Skin of body (tissue), 2 donors: ENCODE data around the gene ABAT. TPM values are rescaled to one million over a fixed set of nuclear protein-coding genes. Genes with fewer than 3 reads are reported as not detected.
"Not testable (repeated sequence)": the region's sequence is repeated elsewhere in the genome, so short reads cannot be mapped to it uniquely, and the experiment has no call there.

Experiments
- DNase-seq: peaks from one replicate; lab custom pipeline; 2025; lab: John Stamatoyannopoulos, UW
- total RNA-seq: library from RNA; depleted of rRNA; stranded (reverse); fragments of >200 nt; gene quantifications from one replicate; pipeline ENCODE4 v1.2.3, GENCODE V29; 2014

ABAT gene
- total RNA-seq, 1 donor from 2014 or later = 5.8 TPM

DNA sequence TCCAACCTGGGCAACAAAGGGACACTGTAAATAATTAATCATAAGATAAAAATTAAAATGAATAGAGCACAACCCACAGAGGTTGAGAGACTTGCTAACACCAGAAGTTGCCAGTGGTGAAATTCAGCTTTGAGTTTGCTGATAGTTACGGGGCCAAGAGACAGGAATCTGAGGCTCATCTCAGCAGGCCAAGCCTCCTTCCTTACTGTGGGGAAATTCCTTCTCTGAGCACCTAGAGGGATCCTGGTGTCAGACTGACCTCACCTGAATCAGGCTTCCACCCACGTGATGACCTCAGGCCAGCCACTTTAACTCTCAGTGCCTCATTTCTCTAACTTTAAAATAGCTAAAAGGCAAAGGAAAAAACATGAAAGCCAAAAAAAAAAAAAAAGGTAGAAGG, 4.7 kb downstream of the ABAT start:
- no peak for DNase-seq

DNA sequence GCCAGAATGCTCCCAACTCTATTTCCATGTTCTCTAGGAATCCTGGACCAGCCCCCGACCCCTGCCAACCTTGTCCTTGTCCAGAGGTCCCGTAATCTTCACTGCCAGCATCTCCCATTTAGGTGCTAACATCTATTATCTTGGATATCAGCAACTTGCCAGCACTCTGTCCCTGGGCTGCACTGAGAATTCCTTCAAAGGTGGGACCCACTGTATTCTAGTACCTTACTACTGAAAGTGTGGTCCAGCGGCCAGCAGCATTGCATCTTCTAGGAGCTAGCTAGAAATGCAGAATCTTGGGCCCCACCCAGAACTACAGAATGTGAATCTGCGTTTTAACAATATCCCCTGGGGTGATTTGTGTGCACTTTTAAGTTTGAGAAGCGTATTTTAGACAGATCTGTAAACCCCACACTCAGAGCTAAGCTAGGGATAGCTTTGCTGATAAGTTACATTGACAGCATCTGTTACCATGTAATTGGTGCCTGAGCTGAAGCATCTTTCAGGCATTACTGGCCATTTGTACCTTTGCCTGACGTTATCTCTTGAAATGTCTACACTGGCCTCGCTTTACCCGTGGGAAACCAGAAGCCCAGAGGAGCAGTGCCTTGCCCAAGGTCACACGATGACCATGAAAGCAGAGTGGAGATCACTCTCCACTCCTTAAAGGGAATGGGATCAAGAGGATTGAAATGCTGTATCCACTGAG, 8.3 kb downstream of the ABAT start:
- no peak for DNase-seq

DNA sequence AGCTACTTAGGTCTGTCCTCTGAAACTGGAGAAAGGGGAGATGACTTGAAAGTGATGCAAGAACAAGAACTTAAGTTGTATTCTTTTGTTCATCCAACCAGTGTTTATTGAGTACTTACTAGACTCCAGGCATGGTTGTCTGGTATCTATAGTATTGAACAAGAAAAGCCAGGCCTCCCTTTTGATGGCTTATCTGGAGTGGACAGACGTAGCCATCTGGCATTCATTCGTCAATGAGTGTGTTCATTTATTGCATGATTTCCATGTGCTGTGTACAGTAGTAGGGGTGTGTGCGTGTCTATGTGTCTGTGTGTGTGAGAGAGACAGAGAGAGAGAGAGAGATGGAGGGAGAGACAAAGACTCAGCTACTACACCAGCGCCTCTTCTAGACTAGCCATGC, 9.2 kb downstream of the ABAT start:
- DNase-seq = no peak

GRCh38 chr16:8685617-8686016, 11.2 kb downstream of the ABAT start:
- DNase-seq = no peak

DNA sequence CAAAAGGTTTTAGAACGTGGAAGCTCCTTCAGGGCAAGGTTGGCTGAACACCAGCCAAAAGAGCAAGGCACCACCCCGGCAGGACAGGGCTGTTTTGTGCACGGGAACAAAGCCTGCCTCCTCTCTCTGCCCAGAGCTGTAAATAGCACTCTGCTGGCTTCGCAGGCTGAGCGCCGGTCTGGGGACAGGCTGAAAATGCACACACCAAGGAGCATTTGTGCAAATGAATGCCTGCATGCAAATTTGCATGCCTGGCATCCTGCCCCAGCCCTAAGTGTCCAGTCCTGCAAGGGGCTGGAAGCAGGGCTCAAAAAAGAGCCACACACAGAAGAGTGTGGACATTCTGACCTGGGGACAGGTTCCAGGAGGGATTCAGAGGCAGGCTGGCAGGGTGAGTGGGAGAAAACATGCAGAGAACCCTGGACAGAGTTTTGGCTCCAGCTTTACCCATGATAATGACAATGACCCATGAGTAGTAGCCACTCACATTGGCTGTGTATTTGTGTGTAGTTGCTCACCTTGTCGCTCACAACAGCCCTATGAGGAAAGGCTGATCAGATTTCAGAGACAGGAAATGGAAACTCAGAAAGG, 11.7 kb downstream of the ABAT start:
- DNase-seq = no peak

- DNase-seq = no peak
These were observed 12.5 kb downstream of the ABAT start for GRCh38 chr16:8686879-8687278.

DNA sequence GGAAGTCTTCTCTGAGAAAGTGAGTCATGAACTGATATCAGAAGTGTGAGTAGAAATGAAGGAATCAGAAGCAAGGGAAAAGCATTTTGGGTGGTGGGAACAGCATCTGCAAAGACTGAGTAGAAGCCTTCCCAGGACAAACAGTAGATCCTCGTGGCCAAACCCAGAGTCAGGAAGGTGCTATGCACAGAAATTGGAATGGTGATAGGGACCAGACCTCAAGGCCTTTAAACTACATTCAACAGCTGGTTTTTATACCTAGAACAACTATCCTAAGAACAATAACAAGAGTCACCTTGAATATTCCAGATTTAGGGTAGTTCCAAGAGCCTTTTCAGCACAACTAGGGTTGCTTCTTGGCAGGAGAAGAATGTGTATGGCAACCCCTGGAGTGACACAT, 15.3 kb downstream of the ABAT start:
- no peak for DNase-seq

GRCh38 chr16:8691728-8692127, 17.3 kb downstream of the ABAT start:
- DNase-seq = no peak

DNA sequence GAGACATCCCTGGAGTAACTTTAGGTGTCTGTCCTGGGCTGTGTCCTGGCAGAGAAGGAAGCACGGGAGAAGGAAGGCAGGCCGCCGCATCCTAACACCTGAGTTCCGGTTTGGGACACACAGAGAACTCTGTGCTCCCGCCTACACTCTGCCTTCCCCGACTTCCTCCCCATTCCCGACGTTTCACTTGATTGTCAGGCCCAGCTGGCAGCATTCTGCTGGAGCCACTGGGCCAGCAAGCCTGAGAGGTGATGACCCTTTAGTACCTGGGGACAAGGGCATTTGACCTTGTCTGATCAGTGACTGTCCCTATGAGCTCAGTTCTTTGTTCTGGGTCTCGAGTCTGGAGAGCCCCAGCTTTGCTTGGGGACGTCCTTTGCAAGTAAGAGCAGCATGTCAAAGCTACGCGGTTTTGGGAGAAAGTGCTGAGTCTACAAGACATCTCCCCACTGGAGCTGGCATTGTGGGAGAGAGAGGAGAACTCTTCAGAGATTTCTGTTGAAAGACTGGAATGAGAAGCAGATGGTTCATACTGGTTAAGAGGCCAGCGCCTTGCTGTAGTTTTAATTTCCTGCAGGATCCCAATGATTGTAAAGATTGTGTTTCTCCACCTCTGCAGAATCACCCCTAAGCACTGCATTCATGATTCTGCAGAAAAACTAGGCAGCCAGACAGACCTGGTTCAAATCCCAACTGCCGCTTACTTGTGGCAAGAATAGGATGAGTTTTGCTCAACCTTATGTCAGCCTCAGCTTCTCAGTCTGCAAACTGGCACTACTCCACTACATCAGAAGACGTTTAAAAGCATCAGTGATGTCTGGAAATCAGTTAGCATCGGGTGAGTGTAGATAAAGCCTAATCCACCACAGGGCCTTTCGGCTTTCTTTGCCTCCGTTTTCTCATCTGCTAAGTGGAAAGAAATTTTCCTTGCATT, 20.6 kb downstream of the ABAT start:
- DNase-seq = no peak

DNA sequence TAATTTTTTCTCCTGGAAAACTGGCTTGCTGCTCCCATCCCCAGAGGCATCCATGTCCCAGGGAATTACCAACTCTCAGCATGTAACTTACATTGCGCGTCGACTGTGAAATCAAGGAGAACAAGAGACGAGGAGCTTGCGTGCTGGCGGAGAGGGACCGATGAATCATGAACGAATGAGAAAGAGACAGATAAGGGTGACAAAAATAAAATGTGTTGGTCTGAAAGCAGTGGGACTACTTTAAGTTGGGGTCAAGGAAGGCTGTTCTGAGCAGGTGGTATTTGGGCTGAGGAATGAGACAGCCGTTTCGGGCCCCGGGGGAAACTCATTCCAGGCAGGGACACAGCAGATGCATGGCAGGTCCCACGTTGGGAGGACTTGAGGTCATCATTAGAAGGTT, 22.5 kb downstream of the ABAT start:
- DNase-seq = no peak

GRCh38 chr16:8697965-8698364, 23.5 kb downstream of the ABAT start:
- DNase-seq = no peak

DNA sequence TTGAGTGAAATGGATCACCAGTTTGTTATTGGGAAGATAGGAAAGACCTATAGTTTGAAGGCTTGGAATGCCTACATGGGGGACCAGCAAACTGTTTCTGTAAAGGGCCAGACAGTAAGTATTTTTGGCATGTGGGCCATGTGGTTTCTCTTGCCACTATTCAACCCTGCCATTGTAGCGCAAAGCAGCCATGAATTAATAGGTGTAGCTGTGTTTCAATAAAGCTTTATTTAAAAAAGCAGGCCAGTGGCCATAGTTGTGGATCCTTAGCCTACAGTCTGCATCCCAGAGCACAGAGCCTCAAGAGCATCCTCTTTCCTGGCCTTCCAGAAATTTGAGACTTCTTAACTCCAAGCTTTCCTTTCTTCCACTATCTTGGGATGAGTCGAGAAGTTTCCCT, 29.3 kb downstream of the ABAT start:
- no peak for DNase-seq

- no peak for DNase-seq
These were observed 29.7 kb downstream of the ABAT start for GRCh38 chr16:8704098-8704497.

- not testable (repeated sequence) for DNase-seq
These were observed 30.8 kb downstream of the ABAT start for GRCh38 chr16:8705100-8705822.

DNA sequence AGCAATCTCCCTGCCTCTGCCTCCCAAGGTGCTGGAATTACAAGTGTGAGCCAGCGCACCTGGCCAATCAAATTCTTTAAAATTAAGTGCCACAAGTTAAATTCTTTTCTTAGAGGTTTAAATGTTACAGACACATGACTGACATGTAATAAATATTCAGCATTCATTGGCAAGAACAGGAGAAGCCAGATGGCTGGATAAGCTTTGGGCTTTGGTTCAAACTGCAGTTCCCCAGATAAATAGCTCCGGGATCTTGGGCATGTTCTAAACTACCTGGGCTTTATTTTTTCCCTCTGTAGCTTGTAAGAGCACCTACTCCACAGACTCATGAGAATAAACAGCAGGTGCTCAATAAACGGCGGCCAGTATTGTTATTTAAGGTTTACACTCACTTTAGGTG, 34.1 kb downstream of the ABAT start:
- no peak for DNase-seq

DNA sequence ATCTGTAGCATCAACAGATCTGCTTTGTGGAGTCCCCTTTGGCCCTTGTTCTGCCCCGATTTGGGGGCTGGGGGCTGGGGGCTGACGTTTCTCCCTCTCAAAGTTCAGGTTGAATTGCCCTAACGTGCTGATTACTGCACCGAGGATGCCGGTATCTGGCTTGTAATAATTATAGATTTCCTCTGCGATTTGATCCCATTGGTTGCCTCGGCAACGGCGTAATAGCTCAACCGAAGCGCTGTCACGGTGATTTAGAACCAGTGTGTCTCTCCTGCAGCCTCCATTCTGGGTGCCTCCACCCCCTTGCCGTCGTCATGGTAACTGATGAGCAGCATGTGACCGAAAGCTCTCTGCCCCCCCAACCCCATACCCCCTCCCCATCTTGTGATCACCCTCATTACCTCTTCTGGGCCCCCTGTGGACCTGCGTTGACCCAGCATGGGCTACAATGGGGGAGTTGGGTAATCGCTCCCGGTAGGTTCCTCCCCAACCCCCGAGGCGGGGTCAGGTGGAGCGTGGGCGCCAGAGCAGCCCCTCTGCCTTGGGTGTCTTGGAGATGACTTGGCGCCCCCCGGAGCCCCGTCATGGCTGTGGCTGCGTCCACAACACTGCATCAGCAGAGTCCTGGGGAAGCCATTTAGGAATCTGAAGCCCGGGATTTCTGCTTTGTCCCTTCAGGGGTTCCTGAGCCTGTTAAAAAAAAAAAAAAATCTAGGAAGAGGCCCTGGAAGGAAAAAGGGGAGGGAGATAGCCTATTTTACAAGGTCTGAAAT, 38.4 kb downstream of the ABAT start:
- DNase-seq = no peak

DNA sequence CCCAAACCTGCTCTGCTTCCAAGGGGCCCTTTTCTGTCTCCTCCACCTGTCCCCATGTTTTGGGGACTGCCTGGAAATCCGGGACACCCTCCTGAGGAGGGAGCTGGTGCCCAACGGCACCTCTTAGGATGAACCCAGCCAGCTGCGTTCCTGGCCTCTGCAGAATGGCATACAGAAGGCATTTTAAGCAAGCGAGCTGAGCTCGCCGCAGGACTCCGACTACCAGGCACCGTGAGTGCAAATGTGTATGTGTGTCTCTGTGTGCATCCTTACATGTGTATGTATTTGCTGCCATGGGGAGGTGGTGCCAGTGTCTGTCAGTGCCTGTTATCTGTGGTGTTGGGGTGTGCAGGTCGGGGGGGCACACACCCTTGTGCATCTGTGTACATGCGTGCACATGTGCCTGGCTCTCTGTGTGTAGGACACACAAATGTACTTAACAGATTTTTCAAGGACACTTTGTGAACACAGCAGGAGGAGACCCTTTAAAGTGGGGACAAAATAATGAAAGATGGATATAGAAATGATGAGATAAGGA, 39.3 kb downstream of the ABAT start:
- no peak for DNase-seq

DNA sequence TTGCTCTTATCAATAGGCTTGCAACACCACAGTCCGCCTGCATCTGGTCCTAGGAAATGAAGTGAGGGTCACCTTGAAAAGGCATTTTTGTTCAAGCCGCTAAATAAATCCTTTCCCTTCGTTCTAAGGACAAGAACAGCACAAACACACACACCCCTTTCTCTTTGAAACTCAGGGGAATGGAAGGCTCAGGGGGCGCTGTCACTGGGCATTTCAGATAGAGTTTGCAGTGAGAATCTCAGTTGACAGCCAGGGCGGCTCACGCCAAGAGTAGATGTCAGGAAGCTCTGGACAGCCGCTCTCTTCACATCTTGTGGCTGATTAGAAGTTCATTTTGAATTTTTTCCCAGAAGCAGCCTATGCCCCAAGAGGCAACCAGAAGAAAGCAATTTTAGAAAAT, 39.8 kb downstream of the ABAT start:
- no peak for DNase-seq

DNA sequence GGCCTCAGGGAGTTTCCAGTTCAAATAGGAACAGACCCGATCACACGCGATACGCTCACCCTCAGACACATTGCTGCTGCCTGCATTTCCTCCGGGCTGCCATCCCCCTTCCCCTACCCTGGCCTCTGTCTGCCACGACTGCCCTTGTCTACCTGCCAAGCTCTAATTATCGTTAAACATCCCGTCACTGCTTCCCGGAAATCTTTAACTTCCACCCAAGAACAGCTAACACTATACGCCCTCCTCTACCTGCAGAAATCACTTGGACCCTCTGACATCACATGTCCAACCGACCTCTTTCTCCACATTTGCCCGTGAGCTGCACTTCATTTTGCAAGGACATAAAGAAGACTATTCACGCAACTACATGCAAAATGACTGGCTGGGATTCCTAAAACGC, 40.4 kb downstream of the ABAT start:
- no peak for DNase-seq

- no peak for DNase-seq
These were observed 41.6 kb downstream of the ABAT start for GRCh38 chr16:8716052-8716451.

- no peak for DNase-seq
These were observed 42.2 kb downstream of the ABAT start for GRCh38 chr16:8716592-8716991.
